ENCODE results near the gene STOX1. TPM values are rescaled to one million over a fixed set of nuclear protein-coding genes. Genes with fewer than 3 reads are reported as not detected.

The STOX1 gene
- total RNA-seq, 1 experiment from 2014 or later = 1.9 TPM

- Mint-ChIP-seq H3K4me3 (no peak overlapping the region), H3K27ac (no peak overlapping the region), H3K27me3 (ENCODE audit: low read depth) (no peaks in the 10 kb centered on the region), H3K36me3 (no peaks in the 10 kb centered on the region), H3K4me1 (peaks cover 34% of the 10 kb centered on the region), H3K9me3 (no peaks in the 10 kb centered on the region)
- POLR2A ChIA-PET = no interaction called here
- no peak for ATAC-seq
- CTCF ChIA-PET = interaction anchor here (0.9 kb wide), 1 partner anchor 19 kb away, joined by 6 read pairs; no protein-coding TSS in a partner anchor
- no peak for TF ChIP-seq RORB (CRISPR knock-in tag; IDR thresholded peaks at IDR 0.05)
- TF ChIP-seq ZNF219 (CRISPR knock-in tag; IDR thresholded peaks at IDR 0.05; ENCODE audit: borderline replicate concordance) = no peak
- TF ChIP-seq GRHL2 (CRISPR knock-in tag; IDR thresholded peaks at IDR 0.05; ENCODE audit: insufficient replicate concordance, severe bottlenecking) = no peak
- no peak for TF ChIP-seq JAZF1 (CRISPR knock-in tag; IDR thresholded peaks at IDR 0.05)
- TF ChIP-seq HMGA2 (CRISPR knock-in tag; IDR thresholded peaks at IDR 0.05) = no peak
- TF ChIP-seq IRF2 (CRISPR knock-in tag; IDR thresholded peaks at IDR 0.05; ENCODE audit: borderline replicate concordance, low read depth) = no peak
- no peak for TF ChIP-seq ELF4 (CRISPR knock-in tag; IDR thresholded peaks at IDR 0.05; ENCODE audit: low read depth)
- no peak for TF ChIP-seq ZNF671 (CRISPR knock-in tag; IDR thresholded peaks at IDR 0.05)
- no peak for TF ChIP-seq USF2 (CRISPR knock-in tag; IDR thresholded peaks at IDR 0.05)
- no peak for TF ChIP-seq ATF2 (CRISPR knock-in tag; IDR thresholded peaks at IDR 0.05; ENCODE audit: borderline replicate concordance, low read depth)
- TF ChIP-seq SMAD4 (CRISPR knock-in tag; IDR thresholded peaks at IDR 0.05) = no peak
- TF ChIP-seq ZNF138 (CRISPR knock-in tag; conservative IDR thresholded peaks at IDR 0.05) = no peak
- no peak for DNase-seq (ENCODE audit: low spot score)
These were observed 51.2 kb downstream of the STOX1 start for GRCh38 chr10:68878496-68878895.

GRCh38 chr10:68879628-68880027, 52.3 kb downstream of the STOX1 start:
- Mint-ChIP-seq H3K27me3 (ENCODE audit: low read depth) (no peaks in the 10 kb centered on the region), H3K9me3 (no peaks in the 10 kb centered on the region), H3K4me3 (no peak overlapping the region), H3K27ac (no peak overlapping the region), H3K4me1 (peaks cover 34% of the 10 kb centered on the region), H3K36me3 (no peaks in the 10 kb centered on the region)
- CTCF ChIA-PET = no interaction called here
- no peak for ATAC-seq
- POLR2A ChIA-PET = no interaction called here
- no peak for TF ChIP-seq FOXP4 (CRISPR knock-in tag; IDR thresholded peaks at IDR 0.05)
- TF ChIP-seq PRDM15 (CRISPR knock-in tag; IDR thresholded peaks at IDR 0.05) = no peak
- TF ChIP-seq TCF7 (CRISPR knock-in tag; IDR thresholded peaks at IDR 0.05; ENCODE audit: low read depth) = no peak
- TF ChIP-seq ZNF232 (CRISPR knock-in tag; IDR thresholded peaks at IDR 0.05) = no peak
- TF ChIP-seq SMAD4 (CRISPR knock-in tag; IDR thresholded peaks at IDR 0.05) = no peak
- TF ChIP-seq ESRRA (CRISPR knock-in tag; IDR thresholded peaks at IDR 0.05; ENCODE audit: borderline replicate concordance) = no peak
- TF ChIP-seq NR2C2 (CRISPR knock-in tag; IDR thresholded peaks at IDR 0.05) = no peak
- TF ChIP-seq CREB1 (CRISPR knock-in tag; IDR thresholded peaks at IDR 0.05) = no peak
- no peak for TF ChIP-seq CREM (CRISPR knock-in tag; IDR thresholded peaks at IDR 0.05)
- TF ChIP-seq, protein P1, sequence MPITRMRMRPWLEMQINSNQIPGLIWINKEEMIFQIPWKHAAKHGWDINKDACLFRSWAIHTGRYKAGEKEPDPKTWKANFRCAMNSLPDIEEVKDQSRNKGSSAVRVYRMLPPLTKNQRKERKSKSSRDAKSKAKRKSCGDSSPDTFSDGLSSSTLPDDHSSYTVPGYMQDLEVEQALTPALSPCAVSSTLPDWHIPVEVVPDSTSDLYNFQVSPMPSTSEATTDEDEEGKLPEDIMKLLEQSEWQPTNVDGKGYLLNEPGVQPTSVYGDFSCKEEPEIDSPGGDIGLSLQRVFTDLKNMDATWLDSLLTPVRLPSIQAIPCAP (CRISPR knock-in tag; IDR thresholded peaks at IDR 0.05) = no peak
- no peak for TF ChIP-seq OVOL2 (CRISPR knock-in tag; IDR thresholded peaks at IDR 0.05; ENCODE audit: borderline replicate concordance)
- TF ChIP-seq, protein P2, sequence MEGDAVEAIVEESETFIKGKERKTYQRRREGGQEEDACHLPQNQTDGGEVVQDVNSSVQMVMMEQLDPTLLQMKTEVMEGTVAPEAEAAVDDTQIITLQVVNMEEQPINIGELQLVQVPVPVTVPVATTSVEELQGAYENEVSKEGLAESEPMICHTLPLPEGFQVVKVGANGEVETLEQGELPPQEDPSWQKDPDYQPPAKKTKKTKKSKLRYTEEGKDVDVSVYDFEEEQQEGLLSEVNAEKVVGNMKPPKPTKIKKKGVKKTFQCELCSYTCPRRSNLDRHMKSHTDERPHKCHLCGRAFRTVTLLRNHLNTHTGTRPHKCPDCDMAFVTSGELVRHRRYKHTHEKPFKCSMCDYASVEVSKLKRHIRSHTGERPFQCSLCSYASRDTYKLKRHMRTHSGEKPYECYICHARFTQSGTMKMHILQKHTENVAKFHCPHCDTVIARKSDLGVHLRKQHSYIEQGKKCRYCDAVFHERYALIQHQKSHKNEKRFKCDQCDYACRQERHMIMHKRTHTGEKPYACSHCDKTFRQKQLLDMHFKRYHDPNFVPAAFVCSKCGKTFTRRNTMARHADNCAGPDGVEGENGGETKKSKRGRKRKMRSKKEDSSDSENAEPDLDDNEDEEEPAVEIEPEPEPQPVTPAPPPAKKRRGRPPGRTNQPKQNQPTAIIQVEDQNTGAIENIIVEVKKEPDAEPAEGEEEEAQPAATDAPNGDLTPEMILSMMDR (IDR thresholded peaks at IDR 0.05) = no peak
- TF ChIP-seq ZBTB21 (CRISPR knock-in tag; IDR thresholded peaks at IDR 0.05; ENCODE audit: borderline replicate concordance) = no peak
- no peak for TF ChIP-seq JAZF1 (CRISPR knock-in tag; IDR thresholded peaks at IDR 0.05)
- DNase-seq (ENCODE audit: low spot score) = no peak

Measured in WTC11 (cell line).